Glutamatergic neuron (in vitro differentiated cells): ENCODE measurements around the gene LRFN2. TPM values are rescaled to one million over a fixed set of nuclear protein-coding genes. Genes with fewer than 3 reads are reported as not detected.

Source experiments
- DNase-seq: peaks from one replicate; pipeline ENCODE4 v3.0.0; 2022
- H3K27ac Mint-ChIP-seq: one replicate; pipeline ENCODE4 v1.8.0; 2020; ENCODE audit warnings: mild to moderate bottlenecking, mixed read lengths, inconsistent platforms; ENCODE audit not compliant: unreplicated experiment
- H3K27me3 Mint-ChIP-seq: one replicate; pipeline ENCODE4 v1.8.0; 2020; ENCODE audit warnings: mild to moderate bottlenecking, moderate library complexity, mixed read lengths, inconsistent platforms; ENCODE audit not compliant: unreplicated experiment
- H3K36me3 Mint-ChIP-seq: one replicate; pipeline ENCODE4 v1.8.0; 2020; ENCODE audit warnings: mild to moderate bottlenecking, mixed read lengths, inconsistent platforms; ENCODE audit not compliant: unreplicated experiment
- H3K4me1 Mint-ChIP-seq: one replicate; pipeline ENCODE4 v1.8.0; 2020; ENCODE audit warnings: mild to moderate bottlenecking, low read depth, mixed read lengths, inconsistent platforms; ENCODE audit not compliant: unreplicated experiment
- H3K4me3 Mint-ChIP-seq: one replicate; pipeline ENCODE4 v1.8.0; 2020; ENCODE audit warnings: mild to moderate bottlenecking, mixed read lengths, inconsistent platforms; ENCODE audit not compliant: unreplicated experiment
- H3K9me3 Mint-ChIP-seq: one replicate; pipeline ENCODE4 v1.8.0; 2020; ENCODE audit warnings: mild to moderate bottlenecking, moderate library complexity, mixed read lengths, inconsistent platforms; ENCODE audit not compliant: unreplicated experiment
- CTCF ChIP-seq: fragments of 200-600 bp; sonication (generic); IDR thresholded peaks from one replicate; pipeline ENCODE4 v1.5.0; 2021; ENCODE audit not compliant: partially characterized antibody, unreplicated experiment
- total RNA-seq: library from RNA; stranded (reverse); fragmentation: NEBNext Ultra II Directional; extraction: Animal tissue kit (Norgen Biotek cat#: 25700); gene quantifications from one replicate; pipeline ENCODE4 v1.2.1, GENCODE V29; 2021; ENCODE audit not compliant: unreplicated experiment

Gene LRFN2
- total RNA-seq, 1 donor from 2014 or later, result 0.56 TPM

DNA sequence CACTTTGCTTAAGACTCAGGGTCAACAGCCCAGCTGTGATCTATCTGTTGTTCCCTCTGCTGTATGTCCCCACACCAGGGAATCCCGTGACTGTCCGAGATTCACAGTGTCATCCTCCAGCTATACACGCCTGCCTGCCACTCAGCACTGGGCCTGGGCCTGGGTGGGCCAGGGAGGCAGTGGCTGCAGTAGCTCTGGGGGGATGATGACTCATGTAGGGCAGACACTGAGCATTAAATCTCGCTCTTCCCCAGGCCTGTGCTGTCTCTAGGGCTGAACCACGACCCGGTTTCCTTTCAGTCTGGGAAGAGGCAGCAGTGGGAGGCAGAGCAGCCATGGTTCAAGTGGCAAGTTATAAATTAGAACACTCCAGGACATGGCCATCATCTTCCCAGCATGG, 173.9 kb downstream of the LRFN2 start:
- H3K4me1 Mint-ChIP-seq, result peaks cover 30% of the 10 kb centered on the region
- DNase-seq, result no peak
- no peak for TF ChIP-seq CTCF
- peaks cover 6% of the 10 kb centered on the region for H3K27me3 Mint-ChIP-seq
- no peak overlapping the region for H3K4me3 Mint-ChIP-seq
- no peak overlapping the region for H3K27ac Mint-ChIP-seq
- H3K36me3 Mint-ChIP-seq, result no peaks in the 10 kb centered on the region
- H3K9me3 Mint-ChIP-seq, result peaks cover under 1% of the 10 kb centered on the region

DNA sequence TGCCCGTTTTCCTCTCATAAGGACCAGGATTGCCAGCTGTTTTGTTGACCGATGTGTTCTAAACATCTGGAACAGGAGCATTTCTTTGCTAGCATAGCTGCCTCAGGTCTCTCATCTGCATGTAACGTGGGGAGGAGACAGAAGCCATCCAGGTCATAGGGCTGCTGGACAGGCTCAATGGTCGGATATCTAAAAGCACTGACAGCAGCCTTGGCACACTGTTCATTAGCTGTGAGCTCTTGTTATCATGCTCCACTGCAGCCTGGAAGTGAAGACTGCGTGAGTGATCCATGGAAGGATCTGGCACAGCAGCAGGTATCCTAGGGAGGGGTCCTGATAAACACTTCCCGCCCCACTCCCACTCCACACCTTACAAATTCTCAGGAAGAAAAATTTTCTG, 175.3 kb downstream of the LRFN2 start:
- Mint-ChIP-seq H3K4me3 (peak overlapping the region; percentile 26), H3K4me1 (peaks cover 30% of the 10 kb centered on the region), H3K27me3 (peaks cover 5% of the 10 kb centered on the region), H3K36me3 (no peaks in the 10 kb centered on the region), H3K9me3 (no peaks in the 10 kb centered on the region), H3K27ac (peak overlapping the region; percentile 2)
- no peak for TF ChIP-seq CTCF
- no peak for DNase-seq

GRCh38 chr6:40410821-40411220, 176.3 kb downstream of the LRFN2 start:
- Mint-ChIP-seq H3K4me3 (peak overlapping the region; percentile 57), H3K27ac (peak overlapping the region; percentile 84), H3K4me1 (peaks cover 30% of the 10 kb centered on the region), H3K27me3 (peaks cover 7% of the 10 kb centered on the region), H3K9me3 (no peaks in the 10 kb centered on the region), H3K36me3 (no peaks in the 10 kb centered on the region)
- DNase-seq, result peak; percentile 62
- no peak for TF ChIP-seq CTCF

DNA sequence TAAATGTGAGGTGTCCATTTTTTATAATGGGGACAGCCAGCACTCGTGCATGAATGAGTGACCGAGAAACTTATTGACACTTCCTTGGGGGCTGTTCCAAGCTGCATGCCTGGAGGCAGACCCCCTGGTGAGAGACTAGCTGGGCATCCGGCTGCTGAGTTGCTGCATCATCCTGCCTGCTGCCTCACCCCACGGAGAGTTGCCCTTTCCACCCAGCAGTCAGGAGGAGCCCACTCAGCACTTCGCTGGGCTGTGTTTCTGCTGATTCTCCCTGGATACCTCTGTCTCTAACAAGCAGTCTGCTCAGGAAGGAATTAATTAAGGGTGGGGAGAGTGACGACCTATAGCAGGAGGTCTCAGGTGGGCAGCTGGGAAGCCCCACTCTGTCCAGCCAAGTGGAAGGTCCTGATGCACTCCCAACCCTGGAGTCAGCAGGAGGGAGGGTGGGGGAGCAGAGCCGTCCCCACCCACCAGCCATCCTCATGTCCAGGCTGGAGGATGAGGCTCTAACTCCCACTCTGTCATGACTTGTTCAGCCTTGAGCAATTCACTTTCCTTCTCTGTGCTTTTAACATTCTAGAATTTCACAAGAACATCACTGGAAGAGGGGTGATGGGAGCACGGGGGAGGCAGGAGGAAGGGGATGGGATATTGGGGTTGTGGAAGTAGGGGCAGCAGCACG, 177.3 kb downstream of the LRFN2 start:
- Mint-ChIP-seq H3K4me3 (peak overlapping the region; percentile 20), H3K4me1 (peaks cover 30% of the 10 kb centered on the region), H3K9me3 (no peaks in the 10 kb centered on the region), H3K27me3 (peaks cover 9% of the 10 kb centered on the region), H3K36me3 (no peaks in the 10 kb centered on the region), H3K27ac (no peak overlapping the region)
- no peak for DNase-seq
- no peak for TF ChIP-seq CTCF

DNA sequence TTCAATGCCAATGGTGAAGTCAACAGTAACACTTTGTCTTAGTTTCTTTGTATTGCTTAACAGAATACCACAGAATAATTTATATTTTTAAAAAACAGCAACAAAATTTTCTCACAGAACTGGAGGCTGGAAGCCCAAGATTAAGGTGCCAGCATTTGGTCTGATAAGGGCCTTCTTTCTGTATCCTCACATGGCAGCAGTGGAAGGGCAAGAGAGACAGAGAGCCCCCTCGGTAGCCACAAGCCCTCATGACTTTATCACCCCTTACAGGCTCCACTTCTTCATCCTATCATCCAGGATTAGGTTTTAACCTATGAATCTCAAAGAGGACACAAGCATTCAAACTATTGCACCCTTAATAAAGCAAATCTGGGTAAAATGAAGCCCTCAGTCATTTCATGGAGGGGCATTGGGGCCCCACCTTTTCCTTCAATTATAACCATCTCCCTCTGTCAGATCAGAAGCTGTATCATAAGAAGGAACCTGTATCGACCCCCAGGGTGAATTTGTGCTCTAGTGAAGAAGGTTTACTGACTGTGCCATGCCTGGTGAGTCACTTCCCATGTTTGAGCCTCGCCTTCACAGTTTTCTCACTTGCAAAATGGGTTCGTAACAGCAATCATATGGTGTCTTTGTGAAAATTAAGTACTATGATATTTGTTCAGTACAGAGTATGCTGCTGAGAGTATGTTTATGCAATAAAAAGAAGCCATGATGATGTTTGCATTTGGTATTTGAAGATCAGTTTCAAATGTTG, 178.2 kb downstream of the LRFN2 start:
- H3K4me1 Mint-ChIP-seq, result peaks cover 30% of the 10 kb centered on the region
- no peak for DNase-seq
- no peaks in the 10 kb centered on the region for H3K9me3 Mint-ChIP-seq
- H3K27ac Mint-ChIP-seq, result peak overlapping the region; percentile 43
- no peaks in the 10 kb centered on the region for H3K36me3 Mint-ChIP-seq
- no peak for TF ChIP-seq CTCF
- H3K27me3 Mint-ChIP-seq, result peaks cover 11% of the 10 kb centered on the region
- H3K4me3 Mint-ChIP-seq, result peak overlapping the region; percentile 20
